ENCODE measurements around the gene GALNT17. TPM values are rescaled to one million over a fixed set of nuclear protein-coding genes. Genes with fewer than 3 reads are reported as not detected.

The GALNT17 gene
- total RNA-seq, 5 donors from 2014 or later (not counting 1 experiment from before 2014, with no cell fraction given), result 0.09 to 0.20 TPM; not detected in 3

GRCh38 chr7:71300603-71301002, 168.7 kb downstream of the GALNT17 start:
- H3K4me1 Mint-ChIP-seq, result no peaks in the 10 kb centered on the region
- ATAC-seq (replicated peaks in 1 of 4), result no peak
- DNase-seq, result no peak
- Histone ChIP-seq H3K27ac (ENCODE audit: low read length) (no peak overlapping the region), H3K4me1 (ENCODE audit: control insufficient read depth in 1 of 2, extremely low read depth in 1 of 2, insufficient read depth in 2 of 2, low read length in 2 of 2) (no peaks in the 10 kb centered on the region), H3K27me3 (replicated peaks in 1 of 2; ENCODE audit: control insufficient read depth in 2 of 2, extremely low read depth in 1 of 2, insufficient read depth in 2 of 2, low read length in 1 of 2) (no peaks in the 10 kb centered on the region), H3K9me3 (no peaks in the 10 kb centered on the region), H3K36me3 (ENCODE audit: control insufficient read depth in 2 of 2, extremely low read depth in 1 of 2, insufficient read depth in 1 of 2, low read length in 1 of 2) (no peaks in the 10 kb centered on the region), H3K4me3 (ENCODE audit: control insufficient read depth in 1 of 2, extremely low read depth in 1 of 2, low read length in 1 of 2) (no peak overlapping the region)
- H3K4me3 Mint-ChIP-seq, result no peak overlapping the region
- WGBS (ENCODE audit: insufficient coverage), result no CpG with 5 or more reads among the region's 6 CpGs
- CTCF ChIA-PET, result no interaction called here
- peaks cover 4 to 7% (median 5%) of the 10 kb centered on the region in 3 donors for H3K9me3 Mint-ChIP-seq
- H3K27ac Mint-ChIP-seq, result no peak overlapping the region
- no peaks in the 10 kb centered on the region for H3K36me3 Mint-ChIP-seq
- no peaks in the 10 kb centered on the region for H3K27me3 Mint-ChIP-seq
- POLR2A ChIA-PET, result no interaction called here

GRCh38 chr7:71301167-71301566, 169.2 kb downstream of the GALNT17 start:
- 80% methylated on average over 1 of the region's 4 CpGs for WGBS (ENCODE audit: insufficient coverage)
- H3K4me3 Mint-ChIP-seq, result no peak overlapping the region
- no peak overlapping the region for H3K27ac ChIP-seq (ENCODE audit: low read length)
- H3K36me3 Mint-ChIP-seq, result no peaks in the 10 kb centered on the region
- no peaks in the 10 kb centered on the region for H3K4me1 Mint-ChIP-seq
- H3K27me3 Mint-ChIP-seq, result no peaks in the 10 kb centered on the region
- CTCF ChIA-PET, result no interaction called here
- H3K36me3 ChIP-seq (ENCODE audit: control insufficient read depth in 2 of 2, extremely low read depth in 1 of 2, insufficient read depth in 1 of 2, low read length in 1 of 2), result no peaks in the 10 kb centered on the region
- no peak overlapping the region for H3K27ac Mint-ChIP-seq
- DNase-seq, result no peak
- POLR2A ChIA-PET, result no interaction called here
- H3K4me1 ChIP-seq (ENCODE audit: control insufficient read depth in 1 of 2, extremely low read depth in 1 of 2, insufficient read depth in 2 of 2, low read length in 2 of 2), result no peaks in the 10 kb centered on the region
- no peak for ATAC-seq (replicated peaks in 1 of 4)
- no peaks in the 10 kb centered on the region for H3K9me3 ChIP-seq
- H3K9me3 Mint-ChIP-seq, result peaks cover under 1 to 7% (median under 1%) of the 10 kb centered on the region in 3 donors
- H3K4me3 ChIP-seq (ENCODE audit: control insufficient read depth in 1 of 2, extremely low read depth in 1 of 2, low read length in 1 of 2), result no peak overlapping the region
- H3K27me3 ChIP-seq (replicated peaks in 1 of 2; ENCODE audit: control insufficient read depth in 2 of 2, extremely low read depth in 1 of 2, insufficient read depth in 2 of 2, low read length in 1 of 2), result no peaks in the 10 kb centered on the region

- H3K4me1 Mint-ChIP-seq, result no peaks in the 10 kb centered on the region
- ATAC-seq (replicated peaks in 1 of 4) (no peak), DNase-seq (no peak)
- H3K27me3 ChIP-seq (replicated peaks in 1 of 2; ENCODE audit: control insufficient read depth in 2 of 2, extremely low read depth in 1 of 2, insufficient read depth in 2 of 2, low read length in 1 of 2), result no peaks in the 10 kb centered on the region
- H3K36me3 Mint-ChIP-seq, result no peaks in the 10 kb centered on the region
- H3K4me3 Mint-ChIP-seq, result no peak overlapping the region
- CTCF ChIA-PET, result no interaction called here
- H3K27ac ChIP-seq (ENCODE audit: low read length), result no peak overlapping the region
- no peaks in the 10 kb centered on the region for H3K4me1 ChIP-seq (ENCODE audit: control insufficient read depth in 1 of 2, extremely low read depth in 1 of 2, insufficient read depth in 2 of 2, low read length in 2 of 2)
- H3K9me3 Mint-ChIP-seq, result peaks cover 3 to 9% (median 8%) of the 10 kb centered on the region in 3 donors
- H3K27ac Mint-ChIP-seq, result no peak overlapping the region
- H3K9me3 ChIP-seq, result no peaks in the 10 kb centered on the region
- POLR2A ChIA-PET, result no interaction called here
- WGBS (ENCODE audit: insufficient coverage), result 93% methylated on average over 3 of the region's 6 CpGs
- H3K27me3 Mint-ChIP-seq, result no peaks in the 10 kb centered on the region
- no peak overlapping the region for H3K4me3 ChIP-seq (ENCODE audit: control insufficient read depth in 1 of 2, extremely low read depth in 1 of 2, low read length in 1 of 2)
- no peaks in the 10 kb centered on the region for H3K36me3 ChIP-seq (ENCODE audit: control insufficient read depth in 2 of 2, extremely low read depth in 1 of 2, insufficient read depth in 1 of 2, low read length in 1 of 2)
Measured at GRCh38 chr7:71303566-71303965, 171.6 kb downstream of the GALNT17 start.

- Histone ChIP-seq H3K4me3 (ENCODE audit: control insufficient read depth in 1 of 2, extremely low read depth in 1 of 2, low read length in 1 of 2) (no peak overlapping the region), H3K36me3 (ENCODE audit: control insufficient read depth in 2 of 2, extremely low read depth in 1 of 2, insufficient read depth in 1 of 2, low read length in 1 of 2) (no peaks in the 10 kb centered on the region), H3K9me3 (no peaks in the 10 kb centered on the region), H3K27ac (ENCODE audit: low read length) (no peak overlapping the region), H3K27me3 (replicated peaks in 1 of 2; ENCODE audit: control insufficient read depth in 2 of 2, extremely low read depth in 1 of 2, insufficient read depth in 2 of 2, low read length in 1 of 2) (no peaks in the 10 kb centered on the region), H3K4me1 (ENCODE audit: control insufficient read depth in 1 of 2, extremely low read depth in 1 of 2, insufficient read depth in 2 of 2, low read length in 2 of 2) (no peaks in the 10 kb centered on the region)
- H3K36me3 Mint-ChIP-seq, result no peaks in the 10 kb centered on the region
- DNase-seq, result no peak
- H3K27me3 Mint-ChIP-seq, result no peaks in the 10 kb centered on the region
- ChIA-PET CTCF (no interaction called here), POLR2A (no interaction called here)
- H3K27ac Mint-ChIP-seq, result no peak overlapping the region
- no peak for ATAC-seq (replicated peaks in 1 of 4)
- 33% methylated on average over 2 of the region's 6 CpGs for WGBS (ENCODE audit: insufficient coverage)
- H3K4me3 Mint-ChIP-seq, result no peak overlapping the region
- H3K4me1 Mint-ChIP-seq, result no peaks in the 10 kb centered on the region
- H3K9me3 Mint-ChIP-seq, result peaks cover 9 to 23% (median 21%) of the 10 kb centered on the region in 3 donors
Measured at GRCh38 chr7:71308096-71308495, 176.2 kb downstream of the GALNT17 start.

- ChIA-PET POLR2A (no interaction called here), CTCF (no interaction called here)
- H3K36me3 Mint-ChIP-seq, result no peaks in the 10 kb centered on the region
- no peaks in the 10 kb centered on the region for H3K27me3 Mint-ChIP-seq
- no peaks in the 10 kb centered on the region for H3K4me1 Mint-ChIP-seq
- H3K27ac Mint-ChIP-seq, result no peak overlapping the region
- H3K36me3 ChIP-seq (ENCODE audit: control insufficient read depth in 2 of 2, extremely low read depth in 1 of 2, insufficient read depth in 1 of 2, low read length in 1 of 2), result no peaks in the 10 kb centered on the region
- no peak overlapping the region for H3K4me3 Mint-ChIP-seq
- H3K9me3 ChIP-seq, result no peaks in the 10 kb centered on the region
- ATAC-seq (replicated peaks in 1 of 4), result no peak
- no CpG with 5 or more reads among the region's 2 CpGs for WGBS (ENCODE audit: insufficient coverage)
- no peak overlapping the region for H3K4me3 ChIP-seq (ENCODE audit: control insufficient read depth in 1 of 2, extremely low read depth in 1 of 2, low read length in 1 of 2)
- peaks cover 12 to 30% (median 24%) of the 10 kb centered on the region in 3 donors for H3K9me3 Mint-ChIP-seq
- no peaks in the 10 kb centered on the region for H3K27me3 ChIP-seq (replicated peaks in 1 of 2; ENCODE audit: control insufficient read depth in 2 of 2, extremely low read depth in 1 of 2, insufficient read depth in 2 of 2, low read length in 1 of 2)
- H3K27ac ChIP-seq (ENCODE audit: low read length), result no peak overlapping the region
- DNase-seq, result no peak
- H3K4me1 ChIP-seq (ENCODE audit: control insufficient read depth in 1 of 2, extremely low read depth in 1 of 2, insufficient read depth in 2 of 2, low read length in 2 of 2), result no peaks in the 10 kb centered on the region
Measured at GRCh38 chr7:71311576-71311975, 179.6 kb downstream of the GALNT17 start.

GRCh38 chr7:71312755-71313490, 181.0 kb downstream of the GALNT17 start:
- ChIA-PET POLR2A (no interaction called here), CTCF (no interaction called here)
- H3K36me3 ChIP-seq (ENCODE audit: control insufficient read depth in 2 of 2, extremely low read depth in 1 of 2, insufficient read depth in 1 of 2, low read length in 1 of 2), result no peaks in the 10 kb centered on the region
- peaks cover 12 to 32% (median 24%) of the 10 kb centered on the region in 3 donors for H3K9me3 Mint-ChIP-seq
- WGBS (ENCODE audit: insufficient coverage), result 100% methylated on average over 1 of the region's 3 CpGs
- no peak for DNase-seq
- no peaks in the 10 kb centered on the region for H3K27me3 Mint-ChIP-seq
- no peak overlapping the region for H3K4me3 ChIP-seq (ENCODE audit: control insufficient read depth in 1 of 2, extremely low read depth in 1 of 2, low read length in 1 of 2)
- H3K4me3 Mint-ChIP-seq, result no peak overlapping the region
- H3K36me3 Mint-ChIP-seq, result no peaks in the 10 kb centered on the region
- no peak for ATAC-seq (replicated peaks in 1 of 4)
- H3K4me1 Mint-ChIP-seq, result no peaks in the 10 kb centered on the region
- H3K4me1 ChIP-seq (ENCODE audit: control insufficient read depth in 1 of 2, extremely low read depth in 1 of 2, insufficient read depth in 2 of 2, low read length in 2 of 2), result no peaks in the 10 kb centered on the region
- H3K27ac Mint-ChIP-seq, result no peak overlapping the region
- no peaks in the 10 kb centered on the region for H3K9me3 ChIP-seq
- H3K27me3 ChIP-seq (replicated peaks in 1 of 2; ENCODE audit: control insufficient read depth in 2 of 2, extremely low read depth in 1 of 2, insufficient read depth in 2 of 2, low read length in 1 of 2), result no peaks in the 10 kb centered on the region
- H3K27ac ChIP-seq (ENCODE audit: low read length), result no peak overlapping the region

- POLR2A ChIA-PET, result no interaction called here
- peaks cover 12 to 31% (median 24%) of the 10 kb centered on the region in 3 donors for H3K9me3 Mint-ChIP-seq
- H3K27ac Mint-ChIP-seq, result no peak overlapping the region
- DNase-seq (no peak), ATAC-seq (replicated peaks in 1 of 4) (no peak)
- no peaks in the 10 kb centered on the region for H3K27me3 ChIP-seq (replicated peaks in 1 of 2; ENCODE audit: control insufficient read depth in 2 of 2, extremely low read depth in 1 of 2, insufficient read depth in 2 of 2, low read length in 1 of 2)
- H3K9me3 ChIP-seq, result no peaks in the 10 kb centered on the region
- no peaks in the 10 kb centered on the region for H3K4me1 Mint-ChIP-seq
- no peak overlapping the region for H3K4me3 ChIP-seq (ENCODE audit: control insufficient read depth in 1 of 2, extremely low read depth in 1 of 2, low read length in 1 of 2)
- H3K4me3 Mint-ChIP-seq, result no peak overlapping the region
- H3K27ac ChIP-seq (ENCODE audit: low read length), result no peak overlapping the region
- 70% methylated on average over 2 of the region's 3 CpGs for WGBS (ENCODE audit: insufficient coverage)
- H3K36me3 Mint-ChIP-seq, result no peaks in the 10 kb centered on the region
- H3K36me3 ChIP-seq (ENCODE audit: control insufficient read depth in 2 of 2, extremely low read depth in 1 of 2, insufficient read depth in 1 of 2, low read length in 1 of 2), result no peaks in the 10 kb centered on the region
- CTCF ChIA-PET, result no interaction called here
- no peaks in the 10 kb centered on the region for H3K4me1 ChIP-seq (ENCODE audit: control insufficient read depth in 1 of 2, extremely low read depth in 1 of 2, insufficient read depth in 2 of 2, low read length in 2 of 2)
- H3K27me3 Mint-ChIP-seq, result no peaks in the 10 kb centered on the region
Measured at GRCh38 chr7:71313553-71313952, 181.6 kb downstream of the GALNT17 start.
